Prostate gland (tissue), 2 donors: Measurements from ENCODE around the gene TP63.

ENCODE experiments used
- POLR2A ChIP-seq: fragments of 450-650 bp; IDR thresholded peaks from one replicate; pipeline ENCODE4 v1.6.1; 2016; ENCODE audit warnings: antibody characterized with exemption, mild to moderate bottlenecking
- POLR2AphosphoS5 ChIP-seq: sonication (generic); formaldehyde crosslinking; IDR thresholded peaks from one replicate; pipeline ENCODE4 v1.6.1; 2017; ENCODE audit warnings: antibody characterized with exemption
- TF ChIP-seq, protein P1 (sequence below), 4 experiments: fragments of 200-600 bp in 2 of 4; fragments of 450-650 bp in 2 of 4; sonication (generic) in 2 of 4; IDR thresholded peaks; 1 replicate in 3 of 4; 2 replicates in 1 of 4; pipeline ENCODE4 v1.5.1; 2016 to 2019; ENCODE audit warnings: antibody characterized with exemption in 4 of 4, mild to moderate bottlenecking in 2 of 4, moderate library complexity in 2 of 4

DNA sequence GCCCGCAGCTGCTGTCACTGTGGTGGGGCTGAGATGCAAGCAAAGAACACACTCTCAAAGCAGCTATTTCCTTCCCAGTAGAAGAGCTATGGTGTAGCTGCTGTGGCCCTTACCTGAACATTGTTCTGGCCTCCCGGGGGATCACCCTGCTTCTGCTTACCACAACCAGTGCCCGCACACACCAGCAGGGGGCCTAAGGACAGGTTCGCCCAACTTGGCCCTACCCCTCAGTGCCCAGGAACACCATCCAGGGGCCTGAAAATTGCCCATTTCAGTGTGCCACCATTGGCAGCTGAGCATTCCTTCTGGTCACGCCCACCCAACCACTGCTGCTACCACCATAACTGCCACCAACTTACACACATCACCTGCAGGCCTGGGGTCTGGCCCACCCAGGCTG lies 113.0 kb downstream of the TP63 start:
- TF ChIP-seq, protein P1, sequence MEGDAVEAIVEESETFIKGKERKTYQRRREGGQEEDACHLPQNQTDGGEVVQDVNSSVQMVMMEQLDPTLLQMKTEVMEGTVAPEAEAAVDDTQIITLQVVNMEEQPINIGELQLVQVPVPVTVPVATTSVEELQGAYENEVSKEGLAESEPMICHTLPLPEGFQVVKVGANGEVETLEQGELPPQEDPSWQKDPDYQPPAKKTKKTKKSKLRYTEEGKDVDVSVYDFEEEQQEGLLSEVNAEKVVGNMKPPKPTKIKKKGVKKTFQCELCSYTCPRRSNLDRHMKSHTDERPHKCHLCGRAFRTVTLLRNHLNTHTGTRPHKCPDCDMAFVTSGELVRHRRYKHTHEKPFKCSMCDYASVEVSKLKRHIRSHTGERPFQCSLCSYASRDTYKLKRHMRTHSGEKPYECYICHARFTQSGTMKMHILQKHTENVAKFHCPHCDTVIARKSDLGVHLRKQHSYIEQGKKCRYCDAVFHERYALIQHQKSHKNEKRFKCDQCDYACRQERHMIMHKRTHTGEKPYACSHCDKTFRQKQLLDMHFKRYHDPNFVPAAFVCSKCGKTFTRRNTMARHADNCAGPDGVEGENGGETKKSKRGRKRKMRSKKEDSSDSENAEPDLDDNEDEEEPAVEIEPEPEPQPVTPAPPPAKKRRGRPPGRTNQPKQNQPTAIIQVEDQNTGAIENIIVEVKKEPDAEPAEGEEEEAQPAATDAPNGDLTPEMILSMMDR (IDR thresholded peaks at IDR 0.05) = no peak
- TF ChIP-seq POLR2AphosphoS5 (no peak), POLR2A (no peak)
